GM12878 (cell line): ENCODE measurements around the gene LRP1B. TPM values are rescaled to one million over a fixed set of nuclear protein-coding genes. Genes with fewer than 3 reads are reported as not detected.

Experiments used
- ATAC-seq: fragments of 200-7000 bp; cut with Tn5 transposase; 3 replicates; pipeline ENCODE4 v1.9.1; 2020; ENCODE audit warnings: mild to moderate bottlenecking, moderate library complexity
- BruUV-seq: library from RNA; stranded (reverse); fragments of 400-500 nt; replicated peaks from 2 replicates; lab custom pipeline; 2021; lab: Mats Ljungman, UMichigan
- CTCF ChIA-PET: fragments of 300-600 bp; sonication (Branson Sonifier 250); formaldehyde crosslinking; extraction: SDS; loops from one replicate; lab custom pipeline; 2021; ENCODE audit warnings: inconsistent platforms; lab: Yijun Ruan, JAX
- POLR2A ChIA-PET: fragments of 350-600 bp; formaldehyde crosslinking; extraction: SDS; loops from one replicate; lab custom pipeline; 2021; ENCODE audit warnings: inconsistent platforms; lab: Charles Lee
- RAD21 ChIA-PET: fragments of 300-600 bp; sonication (Branson Sonifier 250); formaldehyde crosslinking; loops from one replicate; lab custom pipeline; 2023; ENCODE audit warnings: antibody characterized with exemption; ENCODE audit not compliant: unreplicated experiment; lab: Charles Lee
- SMC1A ChIA-PET: fragments of 300-600 bp; sonication (Branson Sonifier 250); formaldehyde crosslinking; loops from one replicate; lab custom pipeline; 2023; ENCODE audit not compliant: unreplicated experiment, uncharacterized antibody; lab: Charles Lee
- DNase-seq: peaks from one replicate; pipeline ENCODE4 v3.0.0-alpha.2; 2011; ENCODE audit warnings: low read depth, low spot score
- FAIRE-seq: peaks from 3 replicates; lab custom pipeline; 2011; peaks lifted over from hg19 to GRCh38; lab: Jason Lieb, UNC
- H2AFZ ChIP-seq: 2 replicates; pipeline ENCODE4 v1.6.0; 2011; ENCODE audit warnings: low read depth, low read length, control low read depth; ENCODE audit not compliant: control insufficient read depth
- H3K27ac ChIP-seq: 2 replicates; pipeline ENCODE4 v1.5.1; 2011; ENCODE audit warnings: control low read depth; ENCODE audit not compliant: control insufficient read depth, insufficient read depth
- H3K27me3 ChIP-seq, 2 experiments: replicated peaks in 1 of 2; 2 replicates each; pipeline versions ENCODE4 v1.6.0 to v1.6.1; 2011; ENCODE audit warnings: low read length in 1 of 2; ENCODE audit not compliant: control insufficient read depth in 2 of 2, insufficient read depth in 2 of 2
- H3K36me3 ChIP-seq, 2 experiments: 2 replicates each; pipeline ENCODE4 v1.5.1; 2011; ENCODE audit warnings: low read length in 1 of 2; ENCODE audit not compliant: control insufficient read depth in 2 of 2, insufficient read depth in 2 of 2
- H3K4me1 ChIP-seq: 2 replicates; pipeline ENCODE4 v1.6.1; 2011; ENCODE audit warnings: mild to moderate bottlenecking, low read length, moderate library complexity, mixed read lengths; ENCODE audit not compliant: control insufficient read depth, insufficient read depth
- H3K4me2 ChIP-seq: 2 replicates; pipeline ENCODE4 v1.6.0; 2011; ENCODE audit warnings: control low read depth; ENCODE audit not compliant: control insufficient read depth, insufficient read depth
- H3K4me3 ChIP-seq: fragments of 200-600 bp; sonication (generic); 2 replicates; pipeline ENCODE4 v1.5.1; 2016
- H3K79me2 ChIP-seq: 2 replicates; pipeline ENCODE4 v1.6.0; 2011; ENCODE audit warnings: low read length; ENCODE audit not compliant: control insufficient read depth, insufficient read depth
- H3K9ac ChIP-seq: 2 replicates; pipeline ENCODE4 v1.8.0; 2011; ENCODE audit warnings: low read length, control low read depth, mixed read lengths; ENCODE audit not compliant: control insufficient read depth, insufficient read depth
- H3K9me3 ChIP-seq: replicated peaks from 3 replicates; pipeline ENCODE4 v1.5.1; 2011; ENCODE audit warnings: mild to moderate bottlenecking, low read length; ENCODE audit not compliant: control insufficient read depth, insufficient read depth
- H4K20me1 ChIP-seq: 2 replicates; pipeline ENCODE4 v1.6.0; 2011; ENCODE audit not compliant: control insufficient read depth, insufficient read depth
- CREM ChIP-seq: IDR thresholded peaks from 2 replicates; pipeline ENCODE4 v1.6.1; 2014; ENCODE audit warnings: antibody characterized with exemption, low read depth
- HSF1 ChIP-seq: fragments of 150-350 bp; IDR thresholded peaks from 2 replicates; pipeline ENCODE4 v1.6.1; 2014; ENCODE audit warnings: mild to moderate bottlenecking, low read depth, low read length
- MEF2B ChIP-seq: fragments of 450-650 bp; IDR thresholded peaks from 2 replicates; pipeline ENCODE4 v1.6.1; 2018; ENCODE audit warnings: mild to moderate bottlenecking, moderate library complexity; ENCODE audit not compliant: partially characterized antibody, poor library complexity, severe bottlenecking
- NFIC ChIP-seq: IDR thresholded peaks from 2 replicates; pipeline ENCODE4 v1.6.1; 2012; ENCODE audit warnings: low read depth, mild to moderate bottlenecking, inconsistent platforms, low read length, moderate library complexity
- RCOR1 ChIP-seq: conservative IDR thresholded peaks from 2 replicates; pipeline ENCODE4 v1.6.1; 2012; ENCODE audit warnings: low read depth, low read length, improper control_type of control experiment
- SREBF1 ChIP-seq: IDR thresholded peaks from 2 replicates; pipeline ENCODE4 v1.6.1; 2012; ENCODE audit warnings: mild to moderate bottlenecking, low read length
- SUZ12 ChIP-seq: fragments of 200-600 bp; sonication (generic); IDR thresholded peaks from one replicate; pipeline ENCODE4 v1.6.1; 2018; ENCODE audit warnings: antibody characterized with exemption, mild to moderate bottlenecking; ENCODE audit not compliant: unreplicated experiment
- ZNF24 ChIP-seq: fragments of 450-650 bp; IDR thresholded peaks from 2 replicates; pipeline ENCODE4 v1.6.1; 2017; ENCODE audit warnings: antibody characterized with exemption, mild to moderate bottlenecking
- WGBS: methylation state at CpG from one replicate; pipeline ENCODE4 v1.1.6; 2016; ENCODE audit warnings: low lambda C conversion rate; ENCODE audit not compliant: insufficient replicate concordance, insufficient coverage; ENCODE audit errors: missing lambda C conversion rate; 5-methylcytosine and 5-hydroxymethylcytosine counted together
- in situ Hi-C: fragments of 300-500 bp; cut with MboI; formaldehyde crosslinking; loops from 9 replicates; pipeline ENCODE4 v1.14.3; 2018; ENCODE audit warnings: mixed read lengths
- intact Hi-C: fragments of 100-400 bp; cut with micrococcal nuclease; formaldehyde crosslinking; loops from one replicate; pipeline ENCODE4 v1.14.2; 2022; ENCODE audit not compliant: unreplicated experiment
- polyA plus RNA-seq, 11 experiments: library from polyadenylated mRNA; depleted of rRNA in 4 of 11; unstranded in 6 of 11; stranded (reverse) in 5 of 11; fragments of >200 nt; fragmentation: Nextera tagmentation in 4 of 11; fragmentation: Illumina TruSeq in 1 of 11; extraction: Ambion mirVana in 4 of 11; extraction: Trizol in 1 of 11; gene quantifications; 1 replicate in 1 of 11; 2 replicates in 10 of 11; pipeline versions ENCODE4 v1.2.1 to v1.2.3, GENCODE V29; 2011 to 2016; ENCODE audit warnings: inconsistent platforms in 2 of 11, missing spikeins in 2 of 11, low read depth in 1 of 11
- total RNA-seq, 4 experiments: library from RNA; depleted of rRNA in 3 of 4; stranded (reverse); fragments of >200 nt in 3 of 4; fragmentation: Illumina TruSeq in 1 of 4; extraction: Trizol in 1 of 4; gene quantifications; 2 replicates each; pipeline versions ENCODE4 v1.2.1 to v1.2.3, GENCODE V29; 2013 to 2021
- TF ChIP-seq, protein P1 (sequence below): fragments of 450-650 bp; IDR thresholded peaks from 2 replicates; pipeline ENCODE4 v1.6.1; 2017; ENCODE audit warnings: low read depth, mild to moderate bottlenecking, moderate library complexity

The LRP1B gene
- total and polyA plus RNA-seq, 10 of the 15 experiments (the other 5 are each of a cell fraction or from before 2014, with no cell fraction given) = under 0.01 to 0.06 (median 0.03) TPM; not detected in 5

DNA sequence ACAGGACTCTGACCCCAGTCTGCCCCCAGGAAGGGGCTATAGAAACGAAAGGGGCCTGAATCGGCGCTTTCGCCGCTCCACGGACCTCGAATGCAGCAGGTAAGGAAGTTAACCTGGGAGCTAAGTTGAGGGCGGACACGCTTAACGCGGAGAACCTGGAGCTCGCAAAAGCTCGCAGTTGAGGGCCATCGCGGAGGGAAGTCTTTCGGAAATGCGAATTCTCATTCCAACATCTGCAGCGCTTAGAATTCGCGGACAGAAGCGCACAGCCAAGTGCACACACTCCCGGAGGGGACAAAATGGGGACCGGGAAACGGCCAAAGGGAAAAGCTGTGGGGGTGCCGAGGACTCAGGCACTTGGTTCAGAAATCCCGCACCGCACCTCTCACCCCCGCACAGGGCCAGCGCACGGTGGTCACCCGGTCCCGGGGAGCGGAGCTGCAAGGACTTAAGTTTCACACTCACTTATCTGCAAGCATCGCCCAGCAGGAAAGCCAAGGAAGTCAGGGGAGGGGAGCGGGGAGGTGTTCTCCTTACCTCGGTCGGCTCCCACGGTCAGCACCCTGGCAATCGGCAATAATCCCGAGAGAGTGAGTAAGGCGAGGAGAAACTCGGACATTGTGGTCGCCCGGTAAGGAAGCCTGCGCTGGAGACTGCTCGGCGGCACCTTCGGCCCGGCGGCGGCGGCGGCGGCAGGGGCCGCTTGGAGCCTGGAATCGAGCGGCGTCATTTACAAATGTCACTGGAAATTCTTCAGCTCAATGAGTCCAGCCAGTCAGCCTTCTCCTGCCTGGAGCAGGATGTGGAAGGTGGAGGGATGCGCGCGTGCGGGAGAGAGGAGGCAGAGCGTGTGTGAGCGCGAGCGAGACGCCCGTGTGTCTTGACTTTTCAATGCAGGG lies 456 bp downstream of the LRP1B start:
- CTCF ChIA-PET = interaction anchor here (0.6 to 2.4 kb wide), 2 partner anchors 10 to 1406 kb away, joined by 3 to 10 read pairs; no protein-coding TSS in a partner anchor
- in situ Hi-C loops = no loop called here
- ATAC-seq (peak; percentile 40), DNase-seq (no peak)
- H2AFZ ChIP-seq = peak overlapping the region; percentile 81
- no peaks in the 10 kb centered on the region for H3K9me3 ChIP-seq
- POLR2A ChIA-PET = no interaction called here
- H4K20me1 ChIP-seq = no peaks in the 10 kb centered on the region
- H3K9ac ChIP-seq = no peak overlapping the region
- H3K27me3 ChIP-seq = peaks cover 12 to 16% of the 10 kb centered on the region in 2 experiments
- H3K79me2 ChIP-seq = no peaks in the 10 kb centered on the region
- SMC1A ChIA-PET = interaction anchor here (1.2 kb wide), 1 partner anchor 22 kb away, joined by 3 read pairs; no protein-coding TSS in a partner anchor
- BruUV-seq = no TSS peak
- RAD21 ChIA-PET = no interaction called here
- H3K4me2 ChIP-seq = peak overlapping the region; percentile 95
- TF ChIP-seq CREM = no peak
- no peak for TF ChIP-seq NFIC
- TF ChIP-seq SUZ12 = peak; percentile 78
- TF ChIP-seq RCOR1 = no peak
- no peak for TF ChIP-seq HSF1
- no peak for TF ChIP-seq SREBF1
- TF ChIP-seq, protein P1, sequence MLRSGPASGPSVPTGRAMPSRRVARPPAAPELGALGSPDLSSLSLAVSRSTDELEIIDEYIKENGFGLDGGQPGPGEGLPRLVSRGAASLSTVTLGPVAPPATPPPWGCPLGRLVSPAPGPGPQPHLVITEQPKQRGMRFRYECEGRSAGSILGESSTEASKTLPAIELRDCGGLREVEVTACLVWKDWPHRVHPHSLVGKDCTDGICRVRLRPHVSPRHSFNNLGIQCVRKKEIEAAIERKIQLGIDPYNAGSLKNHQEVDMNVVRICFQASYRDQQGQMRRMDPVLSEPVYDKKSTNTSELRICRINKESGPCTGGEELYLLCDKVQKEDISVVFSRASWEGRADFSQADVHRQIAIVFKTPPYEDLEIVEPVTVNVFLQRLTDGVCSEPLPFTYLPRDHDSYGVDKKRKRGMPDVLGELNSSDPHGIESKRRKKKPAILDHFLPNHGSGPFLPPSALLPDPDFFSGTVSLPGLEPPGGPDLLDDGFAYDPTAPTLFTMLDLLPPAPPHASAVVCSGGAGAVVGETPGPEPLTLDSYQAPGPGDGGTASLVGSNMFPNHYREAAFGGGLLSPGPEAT = no peak
- TF ChIP-seq MEF2B = no peak
- TF ChIP-seq ZNF24 = no peak
- TF ChIP-seq, all 136 proteins: peak for 1
- Histone ChIP-seq H3K27ac (no peak overlapping the region), H3K36me3 (no peaks in the 10 kb centered on the region), H3K4me3 (peak overlapping the region; percentile 64; the same call in 1 of the 2 replicates), H3K4me1 (peaks cover 5% of the 10 kb centered on the region; the same call in 1 of the 2 replicates)
- WGBS = 16% methylated on average over 68 of the region's 68 CpGs
- intact Hi-C loops = no loop called here
- FAIRE-seq = no peak
